ENCODE data around the gene CDH13.

Gene CDH13

DNA sequence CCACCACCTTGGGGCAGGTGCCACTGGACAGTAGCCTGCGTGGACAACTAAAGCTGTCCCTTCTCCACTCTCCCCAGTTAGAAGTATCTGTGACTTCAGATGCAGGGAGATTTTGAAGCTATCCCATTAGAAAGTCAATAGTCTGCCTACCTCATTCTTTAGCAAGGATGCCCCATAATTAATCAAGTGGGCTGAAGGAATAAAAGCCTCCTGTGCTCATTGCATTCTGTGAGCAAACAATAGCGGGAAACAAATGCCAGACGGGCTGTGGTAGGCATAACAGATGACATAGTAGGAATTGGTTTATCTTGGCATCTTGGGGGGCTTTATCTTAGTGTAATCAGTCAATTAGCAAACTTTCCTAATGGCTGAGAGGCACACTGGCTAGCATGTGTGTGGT is 1084.3 kb downstream of the CDH13 start:
- no peak for ATAC-seq

DNA sequence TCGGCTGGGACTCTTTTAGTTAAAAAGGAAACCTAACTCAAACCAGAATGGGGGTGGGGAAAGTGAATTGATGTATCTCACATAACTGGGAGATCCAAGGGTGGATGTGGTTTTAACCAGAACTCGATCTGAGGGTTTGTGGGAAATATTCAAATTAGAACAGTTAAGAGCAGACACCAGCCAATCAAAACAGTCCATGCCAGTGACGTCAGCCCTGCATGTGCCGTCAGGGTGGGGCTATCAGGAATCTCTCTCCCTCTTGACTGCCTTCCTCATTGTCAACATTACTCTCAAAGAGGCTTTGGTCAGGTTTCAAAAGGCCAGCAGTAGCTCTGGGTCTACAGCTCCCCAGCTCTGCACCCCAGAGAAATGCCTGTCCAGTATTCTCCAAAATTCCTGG is 1086.8 kb downstream of the CDH13 start:
- no peak for ATAC-seq

DNA sequence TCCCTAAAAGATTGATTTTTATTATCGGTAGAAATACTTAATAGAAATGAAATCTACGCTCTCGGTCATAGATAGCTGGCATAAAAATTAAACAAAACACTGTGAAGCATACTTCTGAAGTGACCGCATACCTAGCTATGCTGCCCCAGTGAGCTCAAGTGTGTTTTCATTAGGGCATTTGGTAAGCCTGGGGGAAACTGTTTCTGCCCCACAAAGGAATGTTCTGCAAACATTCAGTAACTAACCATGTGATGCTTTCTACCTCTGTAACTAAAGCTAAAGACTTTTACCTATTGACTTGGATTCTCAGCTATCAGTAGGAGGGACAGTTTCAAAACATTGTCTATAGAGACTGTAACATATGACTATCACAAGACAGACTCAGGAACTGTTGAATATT is 1087.5 kb downstream of the CDH13 start:
- ATAC-seq = no peak

DNA sequence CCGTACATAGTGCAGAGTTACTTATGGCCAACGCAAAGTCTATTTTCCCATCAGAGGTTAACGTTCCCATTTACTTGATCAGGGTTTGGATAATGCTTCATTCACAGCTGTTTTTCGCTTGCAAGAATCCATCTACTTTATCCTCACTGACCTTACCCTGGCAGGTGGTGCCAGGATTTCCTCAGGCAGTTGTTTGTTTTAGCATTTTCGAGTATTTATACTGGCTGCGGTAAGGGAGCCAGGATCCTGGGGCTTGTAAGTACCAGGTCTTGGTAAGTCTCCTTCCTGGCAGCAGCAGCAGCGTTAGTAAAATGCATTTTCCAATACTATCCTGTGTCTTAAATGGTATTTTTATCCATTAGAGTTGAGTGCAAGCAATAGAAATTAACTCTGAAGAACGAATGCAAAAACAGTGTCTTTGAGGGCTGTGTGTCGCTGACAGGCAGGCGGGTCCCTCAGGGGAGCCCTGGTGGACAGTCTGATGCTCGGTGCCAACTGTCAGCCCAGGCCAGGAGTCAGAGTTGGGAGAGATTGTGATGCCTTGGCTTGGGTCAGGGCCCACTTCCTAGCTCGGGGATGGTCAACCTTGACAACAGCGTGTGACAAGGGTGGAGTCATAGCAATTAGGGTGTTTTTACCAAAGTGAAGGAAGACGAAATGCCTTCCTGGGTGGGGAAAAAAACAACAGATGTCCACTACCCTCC is 1088.6 kb downstream of the CDH13 start:
- ATAC-seq = no peak

DNA sequence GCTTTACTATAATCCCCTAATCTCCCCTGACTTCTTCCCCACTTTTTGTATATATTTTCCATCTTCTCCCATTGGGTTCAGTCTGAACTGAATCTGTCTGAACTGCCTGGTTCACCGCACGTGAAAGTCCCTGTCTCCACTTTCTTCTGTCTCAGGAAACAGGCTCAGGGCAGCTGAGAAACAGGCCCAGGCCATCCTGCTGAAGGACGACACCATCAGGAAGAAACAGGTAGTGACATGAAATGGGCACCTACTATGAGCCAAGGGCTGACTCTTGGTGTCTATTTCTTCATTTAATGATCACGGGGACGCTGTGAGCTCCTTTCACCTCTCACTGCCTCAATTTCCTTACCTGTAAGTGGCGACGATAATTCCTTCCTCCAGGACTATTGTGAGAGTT is 1090.5 kb downstream of the CDH13 start:
- no peak for ATAC-seq

DNA sequence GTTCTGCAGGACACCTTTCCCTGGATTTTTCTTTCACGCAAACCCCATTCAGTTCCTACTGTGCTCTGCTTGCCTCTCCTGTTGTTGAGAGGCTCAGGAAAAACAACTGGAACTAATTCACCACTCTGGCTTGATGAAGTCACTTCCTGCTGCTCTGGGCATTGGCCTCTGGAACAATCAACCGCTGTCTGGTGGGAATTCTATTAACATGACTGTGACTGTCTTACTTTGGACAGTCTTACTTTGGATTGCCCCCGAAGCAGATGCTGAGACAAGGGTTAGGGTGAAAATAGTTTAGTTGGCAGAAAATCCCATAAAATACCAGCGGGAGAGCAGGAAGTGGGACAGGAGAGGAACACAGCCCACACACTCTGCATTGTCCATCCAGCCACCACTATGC is 1091.0 kb downstream of the CDH13 start:
- no peak for ATAC-seq

DNA sequence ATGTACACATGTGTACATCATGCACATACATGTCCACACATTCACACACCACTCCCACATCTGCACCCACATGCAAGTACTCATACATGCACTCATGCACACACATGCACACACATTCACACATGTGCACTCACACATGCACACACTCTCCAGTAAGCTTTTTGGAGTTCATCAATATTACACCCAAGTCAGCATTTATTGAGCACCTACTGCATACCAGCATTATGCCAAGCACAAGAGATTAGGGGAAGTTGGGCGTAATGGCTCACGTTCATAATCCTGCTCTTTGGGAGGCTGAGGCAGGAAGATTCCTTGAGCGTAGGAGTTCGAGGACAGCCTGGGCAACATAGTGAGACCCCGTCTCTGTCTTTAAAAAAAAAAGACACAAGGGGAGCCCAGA is 1093.4 kb downstream of the CDH13 start:
- ATAC-seq = no peak

DNA sequence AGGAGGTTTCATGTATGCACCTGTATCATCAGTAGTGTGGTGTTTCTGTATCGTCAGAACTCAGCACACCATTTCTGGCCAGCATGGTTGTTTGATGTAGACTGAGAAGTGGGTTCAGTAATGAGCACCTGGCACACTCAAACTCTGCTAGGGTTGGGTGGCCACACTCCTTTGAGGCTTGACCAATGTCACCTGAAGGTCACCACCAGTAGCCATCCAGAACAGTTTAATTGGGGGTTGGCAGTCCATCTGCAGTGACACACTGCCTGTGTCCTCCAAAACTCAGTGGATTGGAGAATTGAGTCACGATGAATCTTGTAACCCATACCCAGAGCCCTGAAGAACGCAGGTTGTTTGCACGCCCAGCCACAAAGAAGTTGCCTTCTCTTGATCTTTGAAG is 1094.2 kb downstream of the CDH13 start:
- ATAC-seq = no peak

DNA sequence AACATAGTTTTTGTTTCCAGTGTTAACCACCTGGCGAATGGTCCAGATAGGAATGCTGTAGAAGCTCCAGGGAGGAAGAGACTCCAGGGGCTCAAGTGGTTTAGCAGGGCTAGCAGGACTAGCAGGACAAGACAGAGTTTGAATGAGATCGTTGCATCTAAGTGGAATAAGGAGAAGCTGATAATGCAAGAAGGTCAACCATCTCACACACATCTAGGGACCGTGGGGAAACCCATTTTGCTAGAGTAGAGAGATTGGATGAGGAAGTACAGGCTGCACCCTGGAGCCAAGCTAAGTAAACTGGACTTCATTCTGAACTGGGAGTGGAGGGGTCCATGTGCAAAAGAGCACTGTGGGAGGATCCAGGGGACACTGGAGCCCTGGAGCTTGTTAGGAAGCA is 1094.9 kb downstream of the CDH13 start:
- no peak for ATAC-seq

DNA sequence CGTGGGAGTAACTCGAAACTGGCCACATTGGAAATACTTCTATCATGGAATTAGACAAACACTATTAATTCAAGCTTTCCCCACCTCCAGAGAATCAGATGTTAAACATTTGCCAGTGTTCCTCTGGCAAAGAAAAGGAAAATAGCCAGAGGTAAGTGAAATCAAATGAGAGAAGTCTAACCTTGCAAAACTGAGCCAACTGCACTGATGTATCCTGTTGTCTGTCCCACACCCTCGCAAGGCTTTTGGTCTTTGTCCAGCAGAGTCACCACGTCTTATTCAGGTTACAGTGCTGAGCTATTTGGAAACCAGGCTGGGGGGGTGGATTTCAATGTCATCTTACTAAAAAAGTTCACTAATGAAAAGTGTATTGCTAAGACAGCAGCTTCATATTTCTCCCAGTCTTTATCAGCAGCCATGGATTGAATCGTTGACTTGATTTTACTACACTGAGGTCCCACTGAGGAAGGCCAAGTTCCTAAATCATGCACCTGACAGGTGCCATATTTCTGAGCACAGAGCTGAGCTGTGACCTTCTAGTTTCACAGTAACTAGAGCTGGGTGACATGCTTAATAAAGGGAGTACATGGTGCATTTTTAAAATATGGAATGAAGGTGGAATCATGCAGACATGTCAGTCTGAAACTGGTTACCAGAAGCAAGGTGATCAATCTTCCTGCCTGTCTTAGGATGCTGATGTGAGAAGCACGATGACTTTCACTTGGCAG is 1095.9 kb downstream of the CDH13 start:
- no peak for ATAC-seq

DNA sequence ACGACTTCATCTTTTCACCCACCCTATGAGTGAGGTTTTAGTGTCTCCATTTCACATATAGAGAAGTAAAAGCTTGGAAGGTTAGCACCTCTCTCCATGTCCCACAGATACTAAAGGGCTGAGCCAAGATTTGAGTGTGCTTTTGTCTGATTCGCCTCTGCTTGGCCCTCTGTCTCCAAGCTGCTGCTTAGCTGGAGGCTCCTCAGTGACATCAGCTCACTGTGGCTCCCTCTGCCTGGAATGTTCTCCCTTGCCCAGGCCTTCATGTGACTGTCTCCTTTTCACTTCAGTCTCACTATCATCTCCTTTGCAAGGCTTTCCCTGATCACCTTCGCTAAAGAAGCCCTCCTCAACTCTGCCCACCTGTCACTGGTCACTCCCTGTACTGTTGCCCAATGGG is 1096.5 kb downstream of the CDH13 start:
- ATAC-seq = no peak

DNA sequence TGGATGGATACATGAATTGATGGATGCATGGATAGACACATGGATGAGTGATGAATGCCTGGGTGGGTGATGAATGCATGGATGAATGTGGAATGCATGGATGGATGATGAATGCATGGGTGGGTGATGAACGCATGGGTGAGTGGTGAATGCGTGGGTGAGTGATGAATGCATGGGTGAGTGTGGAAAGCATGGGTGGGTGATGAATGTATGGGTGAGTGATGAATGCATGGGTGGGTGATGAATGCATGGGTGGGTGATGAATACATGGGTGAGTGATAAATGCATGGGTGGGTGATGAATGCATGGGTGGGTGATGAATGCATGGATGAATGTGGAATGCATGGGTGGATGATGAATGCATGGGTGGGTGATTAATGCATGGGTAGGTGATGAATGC is 1097.1 kb downstream of the CDH13 start:
- ATAC-seq = no peak

DNA sequence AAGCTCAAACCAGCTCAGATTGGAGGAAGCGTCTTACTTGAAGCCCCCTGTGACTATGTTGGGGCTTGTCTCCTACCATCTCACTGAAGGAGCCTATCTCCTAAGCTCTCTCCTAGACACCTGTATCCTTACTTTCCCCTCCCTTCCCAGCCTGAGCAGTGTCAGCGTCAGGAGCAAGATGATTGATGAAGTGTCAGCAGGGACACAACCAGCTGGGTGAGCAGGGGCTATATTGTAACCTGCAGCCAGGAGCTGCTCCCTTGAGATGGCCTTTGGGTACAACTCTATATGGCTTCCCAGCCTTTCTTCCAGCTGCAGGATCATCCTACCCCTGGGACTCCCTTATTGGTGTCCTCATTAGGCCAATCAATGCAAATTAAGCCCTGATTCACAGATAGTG is 1097.8 kb downstream of the CDH13 start:
- no peak for ATAC-seq

DNA sequence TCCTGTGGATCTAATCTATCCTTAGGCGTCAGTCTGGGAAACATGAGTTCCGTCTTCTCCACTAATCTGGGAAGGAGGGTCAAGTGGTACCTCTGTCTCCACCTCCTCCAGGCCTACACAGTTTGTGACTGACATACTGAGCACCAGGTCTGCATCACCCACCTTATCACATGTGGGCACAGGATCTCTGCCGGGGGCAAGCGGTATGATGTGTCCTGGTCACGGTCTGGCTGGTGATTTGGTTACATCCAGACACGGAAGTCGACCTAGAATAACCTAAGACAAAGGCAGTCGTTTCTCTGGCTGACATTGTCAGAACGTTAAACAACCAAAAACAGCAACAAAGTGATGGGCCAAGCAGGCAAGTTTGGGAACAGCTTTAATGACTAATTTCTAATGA is 1098.5 kb downstream of the CDH13 start:
- ATAC-seq = no peak

DNA sequence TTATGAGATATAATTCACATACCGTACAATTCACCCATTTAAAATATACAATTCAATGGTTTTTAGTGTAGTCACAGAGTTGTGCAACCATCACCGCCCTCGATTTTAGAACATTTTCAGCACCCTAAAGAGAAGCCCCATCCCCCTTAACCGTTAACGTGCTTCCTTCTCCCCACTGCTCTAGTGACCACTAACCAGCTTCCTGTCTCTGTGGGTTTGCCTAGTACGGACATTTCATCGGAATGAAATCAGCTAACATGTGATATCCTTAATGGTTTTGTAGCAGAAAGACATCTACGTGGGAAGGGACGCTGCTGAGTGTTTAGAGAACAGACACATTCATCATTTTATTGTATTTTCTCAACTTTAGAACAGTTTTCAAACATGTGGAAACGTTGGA is 1100.2 kb downstream of the CDH13 start:
- no peak for ATAC-seq

DNA sequence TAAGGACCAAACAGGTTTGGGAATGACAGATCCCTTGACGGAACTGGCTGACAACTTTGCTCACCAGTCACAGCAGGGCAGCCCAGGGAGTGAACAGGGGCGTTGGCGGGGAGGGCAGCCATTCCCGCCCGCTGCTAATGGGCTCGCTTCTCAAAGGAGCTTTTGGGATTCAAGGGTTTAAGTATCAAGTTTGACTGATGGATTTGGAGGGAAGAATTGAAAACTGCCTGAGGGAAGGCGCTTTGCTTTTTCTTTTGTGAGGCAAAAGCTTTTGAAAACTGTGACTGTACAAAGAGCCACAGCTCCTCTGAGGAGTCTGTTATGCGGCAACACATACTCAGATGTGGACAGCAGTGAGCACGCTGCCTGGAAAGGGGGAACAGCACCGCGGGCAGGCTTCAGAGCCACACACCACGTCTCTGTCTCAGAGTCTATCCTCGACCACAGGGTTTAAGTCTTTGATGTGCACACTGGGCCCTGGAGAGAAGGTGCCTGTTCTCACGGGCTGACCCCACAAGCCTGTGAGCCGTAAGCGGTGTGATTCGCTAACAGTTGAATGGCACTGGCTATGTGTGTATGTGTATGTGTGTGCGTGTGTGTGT is 1101.1 kb downstream of the CDH13 start:
- ATAC-seq = no peak

DNA sequence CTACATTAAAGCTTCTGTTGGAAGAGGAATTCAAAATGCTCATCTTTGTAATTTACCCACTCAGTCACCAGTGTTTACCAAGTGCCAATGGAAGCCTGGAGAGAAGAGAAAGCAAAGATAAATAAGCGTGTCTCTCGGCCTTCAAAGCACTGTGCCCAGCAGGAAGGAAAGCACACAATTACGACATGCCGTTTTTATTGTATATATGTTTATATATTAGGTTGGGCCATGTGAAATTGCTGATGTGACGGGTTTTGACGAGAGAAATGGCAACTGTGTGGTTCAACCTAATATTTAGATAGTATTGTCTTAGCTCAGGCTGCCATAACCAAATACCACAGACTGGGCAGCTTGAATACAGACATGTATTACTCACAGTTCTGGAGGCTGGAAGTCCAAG is 1101.7 kb downstream of the CDH13 start:
- ATAC-seq = no peak

DNA sequence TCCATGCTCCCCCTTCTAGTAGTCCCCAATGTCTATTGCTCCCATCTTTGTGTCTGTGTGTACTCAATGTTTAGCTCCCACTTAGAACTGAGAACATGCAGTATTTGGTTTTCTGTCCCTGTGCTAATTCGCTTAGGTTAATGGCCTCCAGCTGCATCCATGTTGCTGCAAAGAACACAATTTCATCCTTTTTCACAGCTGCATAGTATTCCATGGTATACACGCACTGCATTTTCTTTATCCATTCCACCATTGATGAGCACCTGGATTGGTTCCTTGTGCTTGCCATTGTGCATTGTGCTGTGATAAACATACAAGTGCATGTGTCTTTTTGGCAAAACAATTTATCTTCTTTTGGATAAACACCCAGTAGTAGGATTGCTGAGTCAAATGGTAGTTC is 1104.0 kb downstream of the CDH13 start:
- ATAC-seq = no peak

DNA sequence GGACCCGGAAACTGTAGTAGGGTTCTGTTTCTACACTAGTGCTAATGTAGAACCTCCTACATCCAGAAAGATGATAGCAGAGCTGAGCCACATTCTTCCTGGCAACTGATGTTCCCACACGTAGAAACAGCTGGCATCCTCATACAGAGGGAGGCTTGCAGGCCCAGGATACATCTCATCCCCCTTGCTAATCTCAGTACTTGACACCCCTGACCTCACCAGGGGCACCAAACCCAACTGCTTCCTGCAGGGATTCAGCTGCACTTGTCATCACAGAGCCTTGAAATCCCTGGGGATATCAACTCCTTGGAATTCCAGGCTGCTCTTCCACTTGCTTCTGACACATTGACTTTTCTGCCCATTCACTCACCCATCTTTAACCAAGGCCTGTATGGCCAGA is 1105.8 kb downstream of the CDH13 start:
- ATAC-seq = no peak

DNA sequence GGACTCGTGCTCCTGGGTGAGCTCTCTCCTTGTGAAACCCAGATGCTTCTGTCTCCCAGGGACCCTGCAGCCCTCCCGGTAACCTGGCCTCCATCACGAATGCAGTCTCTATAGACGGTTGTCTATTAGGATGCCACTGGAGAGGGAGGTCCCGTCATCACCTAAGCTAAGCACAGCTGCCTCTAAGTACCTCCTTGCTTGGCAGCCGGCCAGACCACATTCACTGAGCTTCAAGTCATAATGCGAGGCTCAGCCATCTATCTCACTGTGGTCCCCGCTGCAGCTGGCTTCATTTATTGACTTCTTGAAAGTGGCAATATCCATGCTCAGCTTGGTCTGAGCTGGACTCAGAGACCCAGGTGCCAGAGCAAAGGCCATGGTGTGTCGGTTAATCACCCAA is 1106.5 kb downstream of the CDH13 start:
- ATAC-seq = no peak

DNA sequence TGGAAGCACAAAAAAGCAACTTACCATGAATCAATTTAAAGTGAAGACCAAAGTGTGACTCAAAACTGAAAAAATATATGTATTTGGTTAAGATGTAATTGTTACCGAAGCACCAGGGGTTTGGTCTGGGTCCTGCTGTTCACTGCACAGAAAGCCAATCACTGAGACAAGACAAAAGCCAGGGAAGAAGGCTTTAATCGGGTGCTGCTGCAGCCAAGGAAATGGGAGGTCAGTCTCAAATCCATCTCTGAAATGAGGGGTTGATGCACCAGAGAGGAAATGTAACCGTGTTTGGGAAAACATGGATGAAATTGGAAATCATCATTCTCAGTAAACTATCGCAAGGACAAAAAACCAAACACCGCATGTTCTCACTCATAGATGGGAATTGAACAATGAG is 1107.4 kb downstream of the CDH13 start:
- ATAC-seq = no peak

DNA sequence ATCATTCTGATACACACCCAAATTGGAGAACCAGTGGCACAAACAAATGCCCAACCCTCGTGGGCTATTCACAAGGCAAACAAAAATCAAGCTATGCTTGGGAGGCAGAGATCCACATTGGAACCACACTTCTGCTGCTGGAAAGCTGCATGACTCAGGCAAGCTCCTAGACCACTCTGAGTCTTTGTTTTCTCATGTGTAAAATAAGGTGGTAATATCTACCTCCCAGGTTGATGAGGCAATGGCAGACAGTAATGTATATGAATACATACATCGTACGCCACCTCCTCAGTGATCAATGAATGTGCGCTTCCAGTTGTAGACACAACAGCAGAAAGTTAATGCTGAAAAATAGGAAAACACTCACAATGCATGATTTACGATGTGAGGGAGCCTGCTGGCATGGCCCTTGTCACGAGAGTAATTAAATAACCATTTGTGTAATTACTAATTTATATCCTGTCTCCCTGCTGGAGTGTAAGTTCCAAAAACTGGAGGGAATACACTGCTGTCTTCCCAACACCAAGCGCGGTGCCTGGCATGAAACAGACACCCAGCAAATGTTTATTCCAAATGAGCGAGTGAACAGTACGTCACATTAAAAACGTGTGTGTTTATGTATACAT is 1111.1 kb downstream of the CDH13 start:
- ATAC-seq = no peak

DNA sequence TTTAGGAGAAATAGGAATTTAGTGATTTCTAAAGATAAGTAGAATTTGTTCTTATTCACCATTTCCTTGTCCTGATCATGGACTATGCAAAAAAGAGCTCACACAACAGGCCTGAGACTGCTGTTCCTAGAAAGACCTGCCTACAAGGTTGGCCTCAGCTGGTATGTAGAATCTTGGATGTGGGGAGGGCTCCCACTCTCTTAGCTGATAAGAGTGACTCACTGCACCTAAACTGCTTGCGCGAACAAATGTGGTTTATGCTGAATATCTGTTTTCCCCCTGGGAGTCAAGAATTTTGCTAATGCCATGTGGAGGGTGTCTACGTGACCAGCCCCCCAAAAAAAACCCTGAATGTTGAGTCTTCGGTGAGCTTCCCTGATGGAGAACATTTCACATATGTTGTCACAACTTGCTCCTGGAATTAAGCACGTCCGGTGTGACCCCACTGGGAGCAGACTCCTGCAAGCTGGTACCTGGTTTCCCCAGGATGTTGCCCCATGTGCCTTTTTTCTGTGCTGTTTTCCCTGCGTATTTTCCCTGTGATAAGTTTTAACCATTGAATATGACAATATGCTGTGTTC is 1112.2 kb downstream of the CDH13 start:
- no peak for ATAC-seq

Data from activated CD4-positive, CD25-positive, alpha-beta regulatory T cell treated with anti-CD3 and anti-CD28 coated beads, Interleukin-2, amount 50 U/mL, for 24 hours (primary cell).